ENCODE results near the gene RER1.

The RER1 gene

GRCh38 chr1:2353551-2354438 lies 37.8 kb upstream of the RER1 start:
- DNase-seq (ENCODE audit: low read depth, low spot score): no peak

- DNase-seq (ENCODE audit: low read depth, low spot score): no peak
These were observed 36.9 kb upstream of the RER1 start for GRCh38 chr1:2354511-2355372.

GRCh38 chr1:2355373-2356261 lies 36.0 kb upstream of the RER1 start:
- DNase-seq (ENCODE audit: low read depth, low spot score): no peak

GRCh38 chr1:2356401-2356800 lies 35.2 kb upstream of the RER1 start:
- no peak for DNase-seq (ENCODE audit: low read depth, low spot score)

- no peak for DNase-seq (ENCODE audit: low read depth, low spot score)
These were observed 34.5 kb upstream of the RER1 start for GRCh38 chr1:2356911-2357845.

- DNase-seq (ENCODE audit: low read depth, low spot score): no peak
These were observed 33.6 kb upstream of the RER1 start for GRCh38 chr1:2358072-2358471.

- DNase-seq (ENCODE audit: low read depth, low spot score): no peak
These were observed 32.7 kb upstream of the RER1 start for GRCh38 chr1:2358651-2359640.

- no peak for DNase-seq (ENCODE audit: low read depth, low spot score)
These were observed 30.9 kb upstream of the RER1 start for GRCh38 chr1:2360588-2361364.

- no peak for DNase-seq (ENCODE audit: low read depth, low spot score)
These were observed 27.7 kb upstream of the RER1 start for GRCh38 chr1:2363847-2364513.

GRCh38 chr1:2368053-2368744 lies 23.4 kb upstream of the RER1 start:
- DNase-seq (ENCODE audit: low read depth, low spot score): no peak

GRCh38 chr1:2372551-2373490 lies 18.8 kb upstream of the RER1 start:
- DNase-seq (ENCODE audit: low read depth, low spot score): no peak

- no peak for DNase-seq (ENCODE audit: low read depth, low spot score)
These were observed 17.9 kb upstream of the RER1 start for GRCh38 chr1:2373551-2374251.

- no peak for DNase-seq (ENCODE audit: low read depth, low spot score)
These were observed 17.1 kb upstream of the RER1 start for GRCh38 chr1:2374252-2375155.

GRCh38 chr1:2375246-2375922 lies 16.3 kb upstream of the RER1 start:
- no peak for DNase-seq (ENCODE audit: low read depth, low spot score)

Data from smooth muscle cell of the brain vasculature (primary cell).